Activated CD4-positive, alpha-beta T cell treated with anti-CD3 and anti-CD28 coated beads for 4 hours (primary cell): ENCODE results near the gene SYT9.
"Not testable (repeated sequence)": the region's sequence is repeated elsewhere in the genome, so short reads cannot be mapped to it uniquely, and the experiment has no call there.

Experiments
- DNase-seq, 2 donors: peaks; one replicate each; pipeline ENCODE4 v3.0.0-alpha.2; 2020

Gene SYT9

DNA sequence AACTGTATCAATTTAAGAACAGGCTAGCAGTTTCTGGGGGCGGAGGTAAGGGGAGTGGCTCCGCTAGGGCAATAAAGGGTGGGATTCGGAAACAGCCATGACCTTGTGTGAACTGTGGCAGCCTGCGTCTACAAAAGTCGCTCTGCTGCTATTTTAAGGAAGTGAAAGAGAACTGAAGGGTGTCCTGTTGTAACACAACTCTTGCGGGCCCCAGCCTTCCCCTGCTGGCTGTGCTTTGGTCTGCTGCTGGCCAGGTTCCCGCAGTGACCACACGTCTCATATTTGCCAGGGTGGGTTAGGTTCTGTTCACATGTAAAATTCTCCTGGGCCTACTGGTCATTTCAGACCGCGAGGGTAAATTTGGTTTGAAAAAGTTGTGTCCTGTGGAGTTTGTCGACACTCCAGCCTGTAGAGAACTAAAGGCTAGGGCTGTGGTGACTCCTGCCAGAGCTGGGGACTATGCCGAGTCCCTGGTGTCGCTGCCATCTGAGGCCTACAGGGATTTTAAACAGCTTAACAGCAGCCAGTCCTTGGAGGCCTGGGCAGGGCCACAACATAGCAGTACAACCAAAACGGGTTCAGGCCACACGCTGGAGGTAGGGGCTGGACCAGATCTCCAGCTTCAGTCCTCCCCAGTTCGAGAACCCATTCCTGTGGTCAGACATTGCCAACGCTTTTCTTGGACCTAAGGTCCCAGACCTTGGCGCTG lies 261.0 kb downstream of the SYT9 start:
- DNase-seq = peak in 1 of 2 donors; percentile 14

DNA sequence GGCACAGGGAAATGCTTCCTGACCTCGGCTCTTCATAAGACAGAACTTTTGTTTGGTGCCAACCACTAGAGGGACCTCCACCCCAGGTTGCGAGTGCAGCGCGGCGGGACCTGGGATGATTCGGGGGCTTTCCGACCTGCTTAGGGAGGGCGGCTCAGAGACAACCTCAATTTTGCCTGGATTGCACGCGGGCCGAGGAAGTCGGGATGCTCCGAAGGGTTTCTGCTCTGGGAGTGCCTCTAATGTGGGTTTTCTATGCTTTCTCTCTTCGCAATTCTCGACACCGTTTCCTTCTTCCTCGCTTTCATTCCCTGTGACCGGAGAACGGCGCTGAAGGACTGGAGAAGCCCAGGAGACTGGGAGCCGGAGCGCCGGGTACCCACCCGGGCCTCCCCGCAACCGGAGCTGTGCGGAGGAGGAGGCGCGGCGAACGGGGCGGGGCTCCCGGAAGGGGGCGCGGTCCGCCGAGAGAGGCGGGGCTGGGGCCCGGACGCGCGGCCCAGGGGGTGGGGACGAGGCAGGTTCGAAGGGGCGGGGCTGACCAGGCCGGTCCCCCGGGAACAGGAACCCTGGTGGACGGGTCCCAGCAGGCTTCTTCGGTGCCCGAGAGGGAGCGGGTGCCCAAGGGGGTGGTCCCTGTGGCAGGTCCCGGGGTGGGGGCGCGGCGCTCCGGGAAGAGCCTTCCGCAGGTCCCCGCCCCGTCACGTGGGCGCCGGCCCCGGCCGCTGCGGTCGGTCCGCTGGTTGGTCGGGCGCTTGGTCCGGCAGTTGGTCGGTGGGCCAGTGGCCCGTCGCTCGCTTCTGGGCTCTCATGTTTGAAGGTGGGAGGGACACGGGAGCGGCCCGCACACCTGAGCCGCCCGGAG lies 261.8 kb downstream of the SYT9 start, which contains the start of gene PPFIBP2:
Gene PPFIBP2 (plus strand): TSS at position 766 of the 865 bp plus-strand sequence. CDS start 35,477 bp downstream, outside the sequence.
- peak; percentile 80 for DNase-seq

DNA sequence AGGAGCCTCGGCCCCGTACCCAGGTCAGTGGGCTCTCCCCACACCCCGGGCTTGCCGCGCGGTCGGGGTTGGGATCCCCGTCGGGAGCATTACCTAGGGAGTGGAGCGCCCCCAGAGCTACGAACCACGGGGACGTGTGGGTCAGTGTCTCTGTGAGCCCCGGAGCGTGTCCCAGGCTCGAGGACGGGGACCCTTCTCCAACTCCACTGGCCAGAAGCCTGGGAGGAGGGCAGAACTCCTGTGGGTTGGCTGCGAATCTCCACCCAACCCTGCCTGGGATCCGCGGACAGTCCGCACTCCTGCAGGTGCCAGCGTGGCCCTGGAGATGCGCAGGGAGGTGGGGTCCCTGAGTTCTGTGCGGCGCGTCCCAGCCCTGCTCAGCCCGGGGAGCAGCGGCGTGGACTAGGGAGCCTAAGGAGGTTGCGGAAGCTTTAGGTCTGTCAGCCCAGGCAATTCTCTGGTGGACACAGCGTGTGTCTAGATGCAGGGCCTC lies 262.4 kb downstream of the SYT9 start:
- no peak for DNase-seq

- DNase-seq = no peak
Observed at GRCh38 chr11:7515447-7515886, 263.8 kb downstream of the SYT9 start.

- DNase-seq = no peak
Observed at GRCh38 chr11:7516475-7516874, 264.8 kb downstream of the SYT9 start.

DNA sequence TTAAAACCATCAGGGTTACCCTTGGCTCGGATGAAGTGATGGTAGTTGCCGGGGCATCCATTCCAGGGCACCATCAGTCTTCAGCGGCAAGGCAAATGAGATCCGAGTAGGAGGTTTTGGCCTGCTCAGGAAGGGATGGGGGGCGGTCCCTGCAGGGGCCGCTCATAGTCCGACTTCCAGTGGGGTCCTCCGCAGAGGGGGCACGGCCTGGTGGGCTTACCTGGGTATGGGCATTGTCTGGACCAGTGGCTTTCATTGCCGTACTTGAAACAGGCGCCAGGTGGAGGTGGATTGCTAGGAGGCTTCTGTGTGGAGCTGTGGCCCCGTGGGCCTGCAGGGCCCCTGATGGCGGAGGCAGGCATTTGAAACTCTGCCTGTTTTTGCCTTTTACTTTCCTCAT lies 266.0 kb downstream of the SYT9 start:
- DNase-seq = not testable (repeated sequence)
